Measurements from ENCODE around the gene CADPS2.

GRCh38 chr7:122543166-122543565 is 343.1 kb downstream of the CADPS2 start:
- TF ChIP-seq CTCF (IDR thresholded peaks at IDR 0.05; ENCODE audit: low read length), result no peak
- TF ChIP-seq EZH2 (optimal IDR thresholded peaks at IDR 0.05; ENCODE audit: low read depth, low read length), result no peak

Data from MM.1S (cell line).